Stimulated activated naive CD4-positive, alpha-beta T cell (primary cell): ENCODE results near the gene CA12.
"Not testable (repeated sequence)": the region's sequence is repeated elsewhere in the genome, so short reads cannot be mapped to it uniquely, and the experiment has no call there.

ENCODE experiments used
- DNase-seq, 6 experiments: peaks; one replicate each; lab custom pipeline; 2025; lab: John Stamatoyannopoulos, UW

CA12 gene

DNA sequence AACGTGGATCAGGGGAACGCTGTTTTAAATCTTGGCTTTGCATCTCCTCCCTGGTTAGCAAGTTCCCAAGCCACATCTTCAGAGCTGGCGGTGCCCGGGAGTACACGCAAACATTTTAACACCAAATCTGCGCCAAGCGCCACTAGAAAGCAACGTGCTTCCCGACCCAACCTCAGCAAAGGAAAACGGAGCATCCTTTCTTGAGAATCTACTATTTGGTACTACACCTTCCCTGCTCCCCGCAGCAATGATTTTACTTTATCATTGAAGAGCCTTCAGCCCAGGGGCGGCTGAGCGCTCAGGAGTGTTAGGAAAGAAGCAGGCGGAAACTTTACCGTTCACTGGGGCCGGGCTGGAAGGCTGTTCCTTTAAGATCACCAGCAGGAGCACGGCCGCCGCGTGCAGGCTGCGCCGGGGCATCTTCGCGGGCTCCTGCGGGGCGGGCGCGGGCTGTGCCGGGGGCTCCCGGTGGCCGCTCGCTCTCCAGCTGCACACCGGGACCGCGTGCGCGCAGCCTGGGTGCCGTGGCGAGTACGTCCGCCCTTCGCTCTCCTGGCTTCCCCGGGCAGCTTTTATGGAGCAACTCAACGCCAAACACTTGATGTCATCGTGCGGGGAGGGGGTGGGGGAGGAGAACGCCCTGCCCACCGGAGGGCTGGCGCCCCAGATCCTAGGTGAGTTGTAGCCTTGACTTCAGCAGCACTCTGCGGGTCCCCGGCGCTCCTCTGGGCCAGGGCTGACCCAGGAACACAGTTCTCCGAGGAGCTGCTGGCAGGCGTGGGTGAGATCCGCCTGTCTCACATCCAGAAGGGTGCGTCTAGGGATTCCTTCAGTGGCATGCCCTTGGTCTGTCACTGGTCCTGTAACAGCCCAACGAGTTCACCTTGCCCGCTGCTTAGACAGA lies at the start of gene CA12:
Gene CA12, minus strand, starts transcription at position 546 of the 904 bp plus-strand sequence. Its CDS starts 126 bp downstream, at position 420.
- DNase-seq, result peak in 1 of 6 experiments; percentile 5

DNA sequence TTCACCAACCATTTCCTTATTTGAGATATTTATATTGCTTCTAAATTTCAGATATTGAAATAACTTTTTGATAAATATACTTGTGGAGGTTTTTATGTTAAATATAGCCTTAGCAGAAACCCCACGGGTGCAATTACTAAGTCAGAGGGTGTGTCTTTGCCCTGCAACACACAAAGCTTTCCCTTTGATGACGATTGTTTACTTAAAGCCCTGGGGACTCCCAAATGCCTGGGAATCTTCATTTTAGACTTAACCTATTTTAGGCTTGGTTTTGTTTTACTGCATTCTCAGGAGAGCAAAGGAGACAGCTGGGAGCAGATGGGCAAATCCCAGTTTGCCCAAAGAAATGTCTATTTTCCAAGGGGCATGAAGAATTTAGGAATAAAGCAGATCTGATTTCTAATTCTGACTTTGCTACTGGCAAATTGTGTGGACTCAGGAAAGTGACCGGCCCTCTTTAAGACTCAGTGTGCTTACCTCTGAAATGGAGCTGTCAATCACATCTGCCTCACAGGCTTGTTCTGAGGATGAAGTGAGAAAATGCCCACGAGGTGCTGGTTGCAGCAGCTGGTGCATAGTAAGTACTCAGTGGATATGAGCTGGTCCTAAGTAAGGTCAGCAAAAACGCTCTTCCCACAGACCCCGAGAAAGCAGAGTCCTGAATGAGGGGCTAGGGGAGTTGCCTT lies 49.3 kb upstream of the CA12 start:
- no peak for DNase-seq

DNA sequence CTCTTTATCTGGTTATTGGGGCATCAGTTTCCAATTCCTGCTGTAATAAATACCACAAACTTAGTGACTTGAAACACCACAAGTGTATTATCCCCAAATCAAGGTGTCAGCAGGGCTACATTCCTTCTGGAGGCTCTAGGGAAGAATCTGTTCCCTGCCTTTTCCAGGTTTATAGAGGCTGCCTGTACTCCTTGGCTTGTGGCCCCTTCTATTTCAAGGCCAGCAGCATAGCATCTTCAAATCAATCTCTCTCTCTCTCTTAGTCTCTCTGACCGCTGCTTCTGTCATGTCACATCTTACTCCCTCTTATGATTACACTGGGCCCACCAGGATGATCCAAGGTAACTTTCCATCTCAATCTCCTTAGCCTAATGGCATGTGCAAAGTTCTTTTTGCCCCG lies 44.9 kb upstream of the CA12 start:
- DNase-seq, result no peak

DNA sequence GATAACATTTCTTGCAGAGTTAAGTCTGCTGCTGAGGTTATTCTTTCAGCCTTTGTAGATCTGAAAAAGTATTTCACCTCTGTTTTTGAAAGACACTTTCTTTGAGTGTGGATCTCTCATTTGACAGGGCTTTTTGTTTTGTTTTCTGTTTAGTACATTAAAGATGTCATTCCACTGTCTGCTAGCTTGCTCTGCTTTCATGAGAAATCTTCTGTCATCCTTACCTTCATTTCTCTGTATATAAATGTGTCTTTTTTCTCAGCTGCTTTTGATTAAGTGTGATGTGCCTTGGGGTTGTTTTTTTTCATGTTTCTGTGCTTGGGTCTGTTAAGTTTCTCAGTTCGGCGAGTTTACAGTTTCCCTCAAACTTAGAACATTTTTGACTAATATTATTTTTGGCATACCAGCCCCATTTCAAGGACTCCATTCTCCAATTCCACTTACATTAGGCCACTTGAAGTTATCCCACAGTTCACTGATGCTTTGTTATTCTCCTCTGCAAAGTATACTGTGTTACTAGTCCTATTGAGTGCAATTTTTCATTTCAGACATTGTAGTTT lies 43.9 kb upstream of the CA12 start:
- no peak for DNase-seq

DNA sequence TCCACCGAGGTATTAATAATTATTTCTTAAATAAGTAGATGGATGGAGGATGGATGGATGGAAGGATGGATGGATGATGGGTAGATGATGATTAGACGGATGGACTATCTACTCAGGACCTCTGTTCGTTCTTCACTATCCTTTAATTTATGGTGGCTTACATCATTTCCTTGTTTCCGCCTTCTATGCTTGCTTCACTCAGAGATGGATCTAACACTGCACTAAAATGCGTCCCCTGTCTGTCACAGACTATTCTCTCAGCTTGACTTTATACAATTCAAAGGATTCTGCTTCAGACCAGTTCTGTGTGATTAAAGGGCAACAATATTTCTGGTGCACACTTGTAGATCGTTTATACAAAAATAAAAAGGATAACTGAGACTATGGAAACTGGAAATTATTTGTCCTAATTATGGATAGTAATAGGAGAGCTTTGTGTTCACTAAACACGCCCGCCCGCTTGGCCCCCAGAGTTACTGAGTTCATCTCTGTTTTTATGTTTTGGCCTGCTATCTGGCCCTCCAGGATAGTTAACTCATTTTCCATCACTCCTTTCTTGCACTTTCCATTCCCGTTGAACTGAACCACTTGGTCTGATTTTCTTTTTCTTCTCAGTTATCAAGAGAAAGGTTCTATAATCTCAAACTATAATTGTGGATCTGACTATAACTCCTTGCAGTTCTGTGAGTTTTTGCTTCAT lies 41.4 kb upstream of the CA12 start:
- no peak for DNase-seq

DNA sequence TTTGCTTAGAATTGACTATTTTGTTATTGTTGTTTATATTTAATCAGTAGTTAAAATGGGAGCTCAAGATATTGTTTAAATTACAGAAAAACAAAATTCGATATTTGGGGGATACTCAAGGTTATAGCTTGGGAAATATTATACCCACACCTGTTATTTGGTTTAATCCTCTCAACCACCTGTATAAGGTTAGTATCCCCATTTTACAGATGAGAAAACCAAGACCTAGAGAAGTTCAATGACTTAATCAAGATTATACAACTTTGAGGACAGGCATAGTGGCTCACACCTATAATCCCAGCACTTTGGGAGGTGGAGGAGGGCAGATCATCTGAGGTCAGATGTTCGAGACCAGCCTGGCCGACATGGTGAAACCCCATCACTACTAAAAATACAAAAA lies 39.8 kb upstream of the CA12 start:
- no peak for DNase-seq

DNA sequence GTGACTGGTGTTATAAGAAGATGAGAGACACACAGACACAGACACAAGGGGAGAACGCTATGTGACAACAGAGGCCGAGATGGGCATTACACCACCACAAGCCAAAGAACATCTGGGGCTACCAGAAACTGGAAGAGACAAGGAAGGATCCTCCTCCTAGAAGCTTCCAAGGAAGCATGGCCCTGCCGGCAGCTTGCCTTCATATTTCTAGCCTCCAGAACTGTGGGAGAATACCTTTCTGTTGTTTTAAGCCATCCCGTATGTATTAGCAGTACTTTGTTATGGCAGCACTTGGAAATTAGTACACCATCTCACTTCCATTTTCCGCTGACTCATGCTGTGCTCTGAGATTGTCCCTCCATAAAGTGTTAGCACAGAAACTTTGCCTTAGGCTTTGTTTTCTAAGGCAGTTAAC lies 38.7 kb upstream of the CA12 start:
- DNase-seq, result no peak

DNA sequence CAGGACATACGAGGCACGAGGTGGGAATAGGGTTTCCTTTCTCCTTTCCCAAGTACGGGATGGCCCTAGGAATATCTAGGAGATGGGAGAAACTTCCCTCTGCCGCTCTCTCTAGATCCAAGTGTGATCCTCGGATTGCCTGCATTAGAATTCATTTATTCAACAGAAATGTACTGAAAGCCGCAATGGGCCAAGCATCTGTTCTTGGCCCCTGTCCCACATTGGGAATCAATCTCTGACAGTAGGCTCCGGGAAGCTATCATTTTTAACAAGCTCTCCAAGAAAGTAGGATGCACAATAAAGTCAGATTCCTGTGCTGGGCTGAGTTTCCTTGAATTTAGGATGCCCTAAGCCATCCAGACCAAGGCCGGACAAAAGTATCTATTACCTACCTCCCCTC lies 37.2 kb upstream of the CA12 start:
- DNase-seq, result no peak

DNA sequence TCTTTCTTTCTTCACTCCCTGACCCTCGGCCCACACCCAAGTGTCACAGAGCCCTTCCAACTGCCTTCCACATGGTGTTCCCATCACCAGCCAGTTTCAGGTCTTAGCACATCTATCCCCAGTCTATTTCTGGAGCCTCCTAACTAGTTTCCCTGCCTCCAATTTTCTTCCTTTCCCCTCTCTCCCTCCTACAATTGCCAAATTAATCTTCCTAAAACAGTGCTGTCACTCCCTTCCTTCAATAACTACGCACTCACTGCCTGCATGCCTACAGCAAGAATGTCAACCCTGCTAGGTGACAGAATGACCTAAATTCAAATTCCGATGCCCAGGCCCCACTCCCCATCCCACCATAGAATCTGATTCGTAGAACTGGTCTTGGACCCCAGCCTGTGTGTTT lies 36.1 kb upstream of the CA12 start:
- DNase-seq, result no peak

DNA sequence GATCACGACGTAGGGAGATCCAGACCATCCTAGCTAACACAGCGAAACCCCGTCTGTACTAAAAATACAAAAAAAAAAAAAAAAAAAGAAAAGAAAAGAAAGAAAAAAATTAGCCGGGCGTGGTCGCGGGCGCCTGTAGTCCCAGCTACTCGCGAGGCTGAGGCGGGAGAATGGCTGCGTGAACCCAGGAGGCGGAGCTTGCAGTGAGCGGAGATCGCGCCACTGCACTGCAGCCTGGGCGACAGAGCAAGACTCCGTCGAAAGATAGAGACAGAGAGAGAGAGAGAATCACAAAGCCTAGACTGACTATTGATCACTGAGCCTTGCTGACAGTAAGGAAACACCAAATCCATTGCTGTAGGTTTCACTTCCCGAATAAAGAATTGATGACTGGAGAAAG lies 35.6 kb upstream of the CA12 start:
- not testable (repeated sequence) for DNase-seq

DNA sequence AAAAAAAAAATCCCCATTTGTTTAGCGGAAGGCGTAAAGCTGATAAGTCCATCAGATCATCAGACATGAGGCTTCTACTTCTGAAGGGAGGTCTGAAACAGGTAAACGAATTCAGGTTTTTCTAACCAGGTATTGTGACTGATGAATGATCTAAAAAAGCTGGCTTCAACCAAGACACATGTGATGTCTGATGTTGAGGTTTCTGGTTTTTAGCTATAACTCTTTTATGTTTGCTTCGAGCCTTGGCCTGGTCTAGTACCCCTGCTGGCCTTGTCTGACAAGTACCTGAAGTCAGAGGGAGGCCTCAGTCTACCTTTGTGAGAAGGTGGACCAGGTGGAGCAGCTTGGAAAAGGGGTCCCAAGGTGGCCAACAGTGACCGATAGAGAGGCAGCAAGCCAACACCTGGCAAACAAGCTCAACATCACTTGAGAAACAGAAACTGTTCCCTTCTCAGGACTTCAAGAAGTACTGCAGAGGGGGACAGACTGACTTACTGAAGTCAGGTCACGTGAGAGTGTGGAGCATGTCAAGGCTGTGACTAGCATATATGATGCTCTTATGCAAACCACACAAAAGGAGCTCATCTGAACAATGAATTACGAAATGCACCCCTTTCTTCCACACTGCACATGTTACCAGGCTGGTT lies 33.0 kb upstream of the CA12 start:
- peak in 2 of 6 experiments; percentile 29 to 58 for DNase-seq

DNA sequence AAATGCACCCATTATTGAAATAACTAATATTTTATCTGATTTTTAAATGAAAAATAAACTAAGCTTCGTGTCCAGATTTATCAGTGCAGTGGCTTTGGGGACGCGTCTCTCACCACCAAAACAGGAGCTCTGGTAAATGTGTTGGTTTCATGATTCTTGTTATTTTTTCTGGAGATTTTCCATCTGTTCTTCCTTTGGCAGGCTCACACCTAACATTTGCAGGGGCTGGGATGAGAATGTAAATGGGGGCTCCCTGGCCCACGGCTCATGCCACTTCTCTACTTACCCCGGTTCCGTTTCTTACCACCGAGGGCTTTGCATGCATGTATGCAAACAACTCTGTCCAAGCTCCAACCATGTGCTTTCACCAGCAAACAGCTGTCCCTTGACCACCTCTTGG lies 30.9 kb upstream of the CA12 start:
- DNase-seq, result no peak

DNA sequence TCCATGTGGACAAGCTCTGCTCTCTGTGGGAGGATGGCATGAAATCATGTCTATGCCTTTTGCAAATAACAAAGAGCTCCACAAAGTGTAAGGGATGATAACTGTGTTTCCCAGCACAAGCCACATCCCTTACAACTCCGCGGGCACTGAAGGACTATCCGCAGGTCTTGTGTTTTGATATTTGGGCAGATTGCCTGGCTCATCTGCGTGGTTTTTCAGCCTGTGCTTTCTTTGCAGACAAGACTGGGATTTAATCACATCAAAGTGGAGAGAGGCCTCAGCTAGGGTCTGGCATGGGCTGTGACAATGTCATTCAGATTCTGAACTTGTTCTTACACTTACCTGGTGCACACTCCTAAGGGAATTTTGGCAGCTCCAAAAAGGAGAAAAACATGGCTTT lies 30.2 kb upstream of the CA12 start:
- no peak for DNase-seq

DNA sequence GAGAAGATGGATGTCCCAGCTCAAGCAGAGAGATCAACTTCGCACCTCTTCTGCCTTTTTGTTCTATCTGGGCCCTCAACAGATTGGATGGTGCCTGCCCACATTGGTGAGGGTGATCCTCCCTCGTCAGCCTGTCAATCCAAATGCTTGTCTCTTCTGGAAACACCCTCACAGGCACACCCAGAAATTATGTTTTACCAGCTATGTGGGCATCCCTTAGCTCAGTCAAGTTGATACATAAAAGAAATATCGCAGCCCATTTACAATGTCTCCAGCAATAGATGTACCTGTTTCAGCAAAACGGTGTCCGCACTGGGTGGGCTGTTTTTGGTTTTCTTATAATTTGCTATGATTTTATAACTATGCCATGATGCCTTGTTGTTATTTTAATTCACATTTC lies 27.5 kb upstream of the CA12 start:
- DNase-seq, result no peak

DNA sequence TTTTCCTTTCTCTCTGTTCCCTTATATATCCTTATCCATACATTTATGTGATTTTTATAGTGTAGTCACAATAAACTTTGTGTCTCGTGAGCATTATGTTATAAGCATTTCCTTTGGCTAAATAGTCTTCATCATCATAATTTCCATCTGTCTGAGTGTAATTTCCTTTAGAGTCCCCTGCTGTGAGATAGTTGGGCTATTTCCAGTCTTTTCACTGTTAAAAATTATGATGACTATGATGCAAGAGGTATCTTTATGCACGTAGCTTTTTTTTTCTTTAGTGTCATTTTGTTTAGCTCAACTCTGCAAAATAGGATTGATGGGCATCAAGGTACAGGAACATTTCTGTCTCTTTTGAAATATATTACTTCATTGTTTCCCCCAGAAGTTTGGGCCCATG lies 26.9 kb upstream of the CA12 start:
- DNase-seq, result no peak

DNA sequence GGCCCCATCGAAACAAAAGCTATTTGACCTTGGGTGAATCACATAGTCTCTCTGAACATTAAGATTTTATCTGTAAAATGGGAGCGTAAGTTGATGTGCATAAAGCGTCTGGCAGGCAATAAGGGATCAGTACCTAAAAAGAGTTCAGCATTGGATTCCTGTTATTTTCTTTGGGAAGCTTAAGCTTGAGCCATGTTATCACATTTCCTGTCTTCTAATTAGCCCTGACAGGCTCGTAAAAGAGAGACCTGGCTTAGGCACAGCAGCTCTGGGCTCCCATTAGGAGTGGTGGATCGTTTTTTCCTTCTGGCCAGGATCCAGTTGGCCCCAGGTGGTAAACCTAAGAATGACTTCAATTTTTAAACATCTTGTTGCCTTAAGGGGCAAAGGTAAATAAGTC lies 26.0 kb upstream of the CA12 start:
- DNase-seq, result no peak

DNA sequence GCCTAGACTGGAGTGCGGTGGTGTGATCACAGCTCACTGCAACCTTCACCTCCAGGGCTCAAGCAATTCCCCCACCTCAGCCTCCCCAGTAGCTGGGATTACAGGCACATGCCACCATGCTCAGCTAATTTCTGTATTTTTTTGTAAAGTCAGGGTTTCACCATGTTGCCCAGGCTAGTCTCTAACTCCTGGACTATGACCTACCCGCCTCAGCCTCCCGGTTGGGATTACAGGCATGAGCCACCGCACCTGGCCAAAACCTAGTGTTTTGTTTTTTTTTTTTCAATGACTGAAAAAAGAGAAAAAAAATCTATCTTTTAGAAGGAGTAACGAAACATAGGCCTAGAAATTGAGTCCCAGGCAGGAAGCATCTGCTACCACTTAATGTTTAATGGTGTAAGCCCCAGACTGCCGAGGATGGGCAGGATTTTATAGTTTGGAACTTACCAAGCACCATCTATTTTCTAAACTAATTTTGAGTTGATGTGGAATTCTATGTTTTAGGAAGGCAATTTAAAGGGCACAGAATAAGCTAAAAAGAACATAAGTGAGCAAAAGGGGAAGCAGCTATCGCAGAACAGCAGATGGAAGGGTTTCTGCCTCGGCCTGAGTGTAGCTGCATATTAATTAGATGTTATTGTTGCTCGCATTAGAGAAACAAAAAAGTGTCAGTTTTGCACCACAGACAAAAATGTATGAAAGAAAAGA lies 24.2 kb upstream of the CA12 start:
- DNase-seq, result no peak

DNA sequence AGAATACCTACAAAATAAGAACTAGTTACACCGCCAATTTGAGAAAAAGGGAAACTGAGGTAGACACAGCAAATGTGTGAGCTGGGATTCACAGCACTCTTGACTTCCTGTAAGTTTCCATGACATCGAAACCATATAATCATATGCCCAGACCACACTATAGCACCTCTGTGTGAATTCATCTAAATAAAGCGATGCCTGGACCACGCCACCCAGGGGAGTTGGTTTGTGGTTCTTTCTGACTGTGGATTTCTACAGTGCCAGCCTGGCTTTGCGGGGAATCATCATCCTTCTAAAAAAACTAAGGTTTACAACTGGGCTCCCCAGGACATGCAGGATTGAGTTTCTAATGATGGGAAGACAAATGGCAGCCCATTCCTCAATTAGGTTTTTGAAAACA lies 23.5 kb upstream of the CA12 start:
- DNase-seq, result no peak

DNA sequence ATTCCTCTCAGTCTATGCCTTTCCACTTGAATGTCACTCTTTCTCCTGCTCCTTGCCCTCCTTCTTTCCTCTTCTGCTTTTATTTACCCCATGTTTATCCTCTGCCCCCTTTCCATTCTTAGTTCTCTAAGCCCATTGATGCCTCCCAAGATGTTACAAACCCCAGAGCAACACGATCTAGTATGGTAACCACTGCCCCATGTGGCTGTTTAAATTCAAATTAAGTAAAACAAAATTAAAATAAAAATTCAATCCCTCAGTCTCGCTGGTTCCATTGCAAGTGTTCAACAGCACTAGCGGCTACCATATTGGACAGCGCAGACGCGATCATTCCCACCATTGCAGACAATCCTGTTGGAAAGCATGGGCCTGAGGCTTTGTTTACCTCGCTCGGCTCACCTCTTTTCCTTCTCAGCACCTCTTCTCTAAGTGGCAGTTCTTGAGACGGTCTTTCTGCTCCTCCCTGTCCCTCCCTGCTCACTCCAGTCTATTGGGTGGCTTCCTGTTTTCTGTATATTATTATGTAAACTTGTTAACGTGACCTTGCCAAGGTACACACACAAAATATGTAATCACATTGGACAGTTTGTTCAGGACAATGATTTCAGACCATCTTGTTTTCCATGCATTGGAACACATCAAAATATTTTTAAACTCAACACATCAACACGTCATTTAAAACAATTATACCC lies 21.8 kb upstream of the CA12 start:
- DNase-seq, result no peak

DNA sequence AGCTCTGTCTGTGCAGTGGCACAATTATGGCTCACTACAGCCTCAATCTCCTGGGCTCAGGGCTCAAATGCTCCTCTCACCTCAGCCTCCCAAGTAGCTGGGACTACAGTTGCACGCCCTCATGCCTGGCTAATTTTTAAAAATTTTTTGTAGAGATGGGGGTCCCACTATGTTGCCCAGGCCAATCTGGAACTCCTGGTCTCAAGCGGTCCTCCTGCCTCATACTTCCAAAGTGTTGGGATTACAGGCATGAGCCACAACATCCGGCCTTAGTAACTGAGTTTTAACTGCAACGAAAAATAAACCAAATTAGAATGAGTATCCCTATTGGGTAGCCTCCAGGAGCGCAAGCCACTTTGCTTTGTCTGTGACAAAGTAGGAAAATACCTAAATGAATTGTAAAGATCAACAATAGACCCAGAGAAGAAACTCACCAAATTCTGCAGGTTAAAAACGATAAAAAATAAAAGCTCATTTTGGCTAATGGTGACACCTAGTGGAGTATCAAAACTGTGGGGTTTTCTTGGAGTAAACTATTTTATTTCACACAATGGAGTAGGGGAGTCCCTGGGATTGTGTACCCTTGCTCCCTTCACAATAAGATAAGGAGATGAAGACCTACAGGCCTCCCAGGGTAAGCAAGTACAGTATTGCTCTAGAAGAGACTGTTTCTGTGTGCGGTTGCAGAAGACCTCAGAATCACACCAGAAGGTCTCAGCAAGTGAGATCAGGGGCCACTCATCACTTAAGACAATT lies 21.0 kb upstream of the CA12 start:
- DNase-seq, result peak in 3 of 6 experiments; percentile 7 to 56 (median 51)
